CD4-positive, alpha-beta T cell treated with Interleukin-15 for 1 hour (primary cell): ENCODE data around the gene PHETA1.
"Not testable (repeated sequence)": the region's sequence is repeated elsewhere in the genome, so short reads cannot be mapped to it uniquely, and the experiment has no call there.

Source experiments
- DNase-seq: peaks from one replicate; pipeline ENCODE4 v3.0.0-alpha.2; 2020

Gene PHETA1

DNA sequence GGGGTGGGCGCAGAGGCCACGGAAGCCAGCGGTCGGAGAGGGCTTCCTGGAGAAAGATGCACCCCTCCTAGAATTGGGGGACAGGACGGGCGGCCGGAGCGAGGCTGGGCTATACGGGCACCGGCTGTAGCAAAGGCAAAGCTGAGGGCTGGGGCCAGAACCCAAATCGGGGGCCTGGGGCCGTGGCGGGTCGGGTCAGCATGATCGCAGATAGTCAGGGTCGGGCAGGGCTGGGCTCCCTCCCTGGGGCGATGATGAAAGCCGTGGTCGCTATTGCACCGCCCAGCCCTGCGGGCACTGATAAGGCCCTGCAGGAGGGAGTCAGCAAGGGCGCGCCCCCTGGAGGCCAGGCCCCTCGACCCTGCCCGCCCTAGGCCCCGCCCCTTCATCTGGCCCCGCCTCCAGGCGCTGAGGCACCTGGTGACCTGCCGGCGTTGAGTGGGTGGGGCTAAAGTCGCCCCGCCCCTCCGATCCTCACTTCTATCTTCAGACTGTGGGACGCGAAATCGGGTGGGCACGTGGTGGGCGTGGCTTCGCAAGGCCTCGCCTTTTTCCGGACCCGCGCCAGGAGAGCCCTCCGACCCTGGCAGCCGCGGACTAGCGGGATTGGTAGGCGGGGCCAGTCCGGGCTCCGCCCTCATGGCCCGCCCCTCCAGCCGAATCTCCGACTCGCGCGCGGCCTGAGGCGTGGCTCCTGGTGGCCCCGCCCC is 36.4 kb upstream of the PHETA1 start:
- peak; percentile 99 for DNase-seq

DNA sequence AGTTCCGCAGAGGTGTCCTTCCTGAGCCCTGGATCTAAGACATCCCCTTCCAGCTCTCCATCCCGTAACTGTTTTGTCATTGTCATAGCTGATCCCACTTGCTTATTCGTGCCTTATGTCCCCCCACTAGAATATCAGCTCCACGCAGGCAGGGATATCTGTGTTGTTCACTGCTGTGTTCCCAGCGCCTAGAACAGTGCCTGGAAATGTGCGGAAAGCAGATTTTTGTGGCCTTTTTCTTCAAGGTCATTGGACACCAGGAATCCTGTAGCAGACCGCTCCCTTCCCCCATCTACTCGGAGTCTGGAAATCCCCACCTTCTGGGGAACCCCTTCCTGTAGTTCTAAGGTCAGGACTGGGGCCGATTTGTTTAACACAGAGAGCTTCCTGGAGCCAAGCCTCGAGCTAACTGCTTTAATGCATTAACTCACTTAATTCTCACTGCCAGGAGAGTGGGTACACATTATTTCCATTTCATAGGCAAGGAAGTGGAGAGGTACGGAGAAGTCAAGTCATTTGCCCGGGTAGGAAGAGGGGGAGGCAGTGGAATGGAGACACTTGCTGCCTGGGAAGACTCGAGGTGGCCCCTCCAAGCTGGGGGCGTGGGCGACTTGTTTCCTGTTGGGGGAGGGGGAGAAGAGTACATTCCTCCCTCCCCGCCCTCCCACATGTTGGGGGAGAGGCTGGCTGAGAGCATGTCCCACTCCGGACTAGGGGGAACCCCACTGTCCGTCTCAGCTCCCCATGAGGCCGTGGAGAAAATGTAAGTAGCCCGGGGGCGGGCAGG is 35.7 kb upstream of the PHETA1 start:
- DNase-seq, result peak; percentile 57

DNA sequence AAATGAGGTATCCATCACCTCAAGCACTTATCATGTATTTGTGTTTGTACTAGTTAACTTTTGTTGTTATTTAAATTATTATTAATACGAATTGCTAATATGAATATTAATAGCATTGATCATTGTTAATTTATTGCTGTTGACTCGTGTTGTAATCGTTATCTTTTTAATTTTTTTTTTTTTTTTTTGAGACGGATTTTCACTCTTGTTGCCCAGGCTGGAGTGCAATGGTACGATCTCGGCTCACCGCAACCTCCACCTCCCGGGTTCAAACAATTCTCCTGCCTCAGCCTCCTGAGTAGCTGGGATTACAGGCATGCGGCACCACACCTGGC is 33.6 kb upstream of the PHETA1 start:
- DNase-seq, result not testable (repeated sequence)

DNA sequence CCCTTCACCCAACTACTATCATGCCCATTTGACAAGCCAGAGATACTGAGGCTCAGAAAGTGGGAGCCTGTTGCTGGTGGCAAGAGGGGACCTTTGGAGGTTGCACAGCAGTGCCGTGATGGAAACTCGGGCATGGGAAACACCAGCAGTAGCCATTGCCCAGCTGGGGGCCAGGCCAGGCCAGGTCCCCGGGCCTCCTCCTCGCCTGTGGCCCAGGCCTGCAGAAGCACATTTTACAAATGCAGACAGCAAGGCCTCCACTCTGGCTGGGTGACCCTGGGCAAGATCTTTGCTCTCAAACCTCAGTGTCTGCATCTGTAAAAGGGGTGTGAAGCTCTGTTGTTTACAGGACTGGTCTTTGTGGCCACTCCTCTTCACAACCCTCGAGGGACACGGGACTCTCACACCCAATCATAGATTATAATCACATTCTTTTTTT is 32.3 kb upstream of the PHETA1 start:
- DNase-seq, result no peak

DNA sequence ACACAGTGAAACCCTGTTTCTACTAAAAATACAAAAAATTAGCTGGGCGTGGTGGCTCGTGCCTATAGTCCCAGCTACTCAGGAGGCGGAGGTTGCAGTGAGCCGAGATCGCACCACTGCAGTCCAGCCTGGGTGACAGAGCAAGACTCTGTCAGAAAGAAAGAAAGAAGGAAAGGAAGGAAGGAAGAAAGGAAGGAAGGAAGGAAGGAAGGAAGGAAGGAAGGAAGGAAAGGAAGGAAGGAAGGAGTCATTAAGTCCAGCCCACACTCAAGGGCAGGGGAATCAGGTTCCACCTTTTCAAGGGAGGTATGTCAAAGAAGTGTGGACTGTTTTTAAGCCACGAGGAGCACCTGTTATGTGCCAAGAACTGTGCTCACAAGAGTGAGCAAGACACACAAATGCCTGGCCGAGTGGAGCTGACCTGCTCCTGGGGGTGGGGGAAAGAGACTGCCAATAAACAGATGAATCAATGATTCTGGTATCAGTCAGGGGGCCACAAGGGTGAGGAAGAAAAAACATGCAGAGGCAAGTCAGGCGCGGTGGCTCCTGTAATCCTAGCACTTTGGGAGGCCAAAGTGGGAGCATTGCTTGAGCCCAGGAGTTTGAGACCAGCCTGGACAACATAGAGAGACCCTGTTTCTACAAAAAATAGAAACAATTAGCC is 31.0 kb upstream of the PHETA1 start:
- DNase-seq, result not testable (repeated sequence)

DNA sequence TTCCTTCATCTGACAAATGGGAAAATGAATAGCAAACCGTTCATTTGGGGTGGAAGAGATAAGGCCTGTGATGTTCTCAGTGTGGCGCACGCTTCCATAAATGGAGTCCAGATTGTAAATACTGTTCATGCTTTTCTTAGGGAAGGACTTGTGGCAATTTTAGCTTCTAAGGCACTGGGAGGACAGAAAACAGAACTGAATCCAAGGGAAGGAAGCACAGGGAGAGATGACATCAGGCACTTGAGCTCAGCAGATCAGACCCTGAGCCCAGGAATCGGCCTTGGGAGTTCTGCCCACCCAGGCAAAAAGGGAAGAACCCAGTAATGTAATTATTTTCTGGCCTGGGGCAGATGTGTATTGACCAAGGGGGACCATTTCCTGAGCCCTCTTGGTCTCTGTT is 29.6 kb upstream of the PHETA1 start:
- no peak for DNase-seq

DNA sequence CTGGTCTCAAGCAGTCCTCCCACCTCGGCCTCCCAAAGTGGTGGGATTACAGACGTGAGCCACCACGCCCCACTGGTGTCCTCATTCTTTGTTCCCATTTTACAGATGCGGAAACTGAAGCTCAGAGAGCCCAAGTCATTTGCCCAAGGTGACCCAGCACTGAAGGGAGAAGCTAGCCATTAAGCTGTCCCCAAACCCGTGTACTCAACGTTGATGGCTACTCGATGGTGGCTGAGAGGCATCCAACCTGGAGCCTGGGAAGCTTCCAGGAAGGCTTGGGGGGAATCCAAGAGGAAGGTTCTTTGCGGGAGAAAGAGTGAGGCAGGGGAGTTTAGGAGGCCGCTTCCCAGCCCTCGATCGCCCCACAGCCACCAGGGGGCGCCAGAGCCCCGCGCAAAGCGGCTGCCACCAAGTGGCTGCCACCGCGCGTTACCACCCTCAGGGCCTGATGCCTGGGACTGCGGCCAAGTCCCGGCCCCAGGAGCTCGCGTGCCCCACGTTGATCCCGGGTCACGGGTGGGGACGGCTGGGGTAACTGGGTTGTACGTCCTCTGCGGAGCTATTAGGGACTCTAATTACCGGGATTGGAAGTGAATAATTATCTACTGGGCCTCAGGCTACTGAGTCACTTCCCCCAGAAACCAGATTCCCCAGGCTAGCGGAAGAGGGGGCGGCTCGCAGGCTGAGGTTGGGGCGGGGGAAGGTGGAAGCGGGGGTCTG is 28.0 kb upstream of the PHETA1 start:
- peak; percentile 84 for DNase-seq

DNA sequence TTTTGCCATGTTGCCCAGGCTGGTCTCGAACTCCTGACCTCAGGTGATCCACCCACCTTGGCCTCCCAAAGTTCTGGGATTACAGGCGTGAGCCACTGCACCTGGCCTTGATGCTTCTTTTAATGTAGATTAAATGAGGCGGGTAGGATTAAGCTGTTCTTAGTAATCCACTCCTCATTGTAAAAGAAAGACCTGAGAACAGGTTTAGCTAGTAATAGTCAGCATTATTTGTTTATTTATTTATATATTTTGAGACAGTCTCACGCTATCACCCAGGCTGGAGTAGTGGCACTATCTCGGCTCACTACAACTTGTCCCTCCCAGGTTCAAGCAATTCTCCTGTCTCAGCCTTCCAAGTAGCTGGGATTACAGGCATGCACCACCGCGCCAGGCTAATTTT is 27.4 kb upstream of the PHETA1 start:
- not testable (repeated sequence) for DNase-seq

DNA sequence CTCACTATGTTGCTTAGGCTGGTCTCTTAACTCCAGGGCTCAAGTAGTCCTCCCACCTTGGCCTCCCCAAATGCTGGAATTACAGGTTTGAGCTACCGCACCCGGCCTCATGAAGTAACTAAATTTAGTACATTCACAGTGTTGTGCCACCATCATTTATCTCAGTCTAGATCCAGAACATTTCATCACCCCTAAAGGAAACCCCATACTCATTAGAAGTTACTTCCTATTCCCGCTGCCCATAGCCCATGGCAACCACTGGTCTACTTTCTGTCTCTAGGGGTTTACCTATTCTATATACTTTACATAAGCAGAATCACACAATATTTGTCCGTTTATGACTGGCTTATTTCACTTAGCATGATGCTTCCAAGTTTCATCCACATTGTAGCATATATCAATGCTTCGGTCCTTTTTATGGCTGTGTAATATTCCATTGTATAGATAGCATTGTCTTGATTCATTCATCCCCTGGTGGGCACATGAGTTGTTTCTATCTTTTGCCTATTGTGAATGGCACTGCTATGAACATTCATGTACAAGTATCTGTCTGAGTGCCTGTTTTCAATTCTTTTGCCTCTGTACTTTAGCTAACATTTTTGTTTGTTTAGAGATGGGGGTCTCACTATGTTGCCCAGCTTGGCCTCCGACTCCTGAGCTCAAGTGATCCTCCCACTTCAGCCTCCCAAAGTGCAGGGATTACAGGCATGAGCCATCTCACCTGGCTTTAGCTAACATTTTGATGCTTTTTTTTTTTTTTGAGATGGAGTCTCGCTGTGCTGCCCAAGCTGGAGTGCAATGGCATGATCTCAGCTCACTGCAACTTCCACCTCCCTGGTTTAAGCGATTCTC is 26.7 kb upstream of the PHETA1 start:
- DNase-seq, result no peak

DNA sequence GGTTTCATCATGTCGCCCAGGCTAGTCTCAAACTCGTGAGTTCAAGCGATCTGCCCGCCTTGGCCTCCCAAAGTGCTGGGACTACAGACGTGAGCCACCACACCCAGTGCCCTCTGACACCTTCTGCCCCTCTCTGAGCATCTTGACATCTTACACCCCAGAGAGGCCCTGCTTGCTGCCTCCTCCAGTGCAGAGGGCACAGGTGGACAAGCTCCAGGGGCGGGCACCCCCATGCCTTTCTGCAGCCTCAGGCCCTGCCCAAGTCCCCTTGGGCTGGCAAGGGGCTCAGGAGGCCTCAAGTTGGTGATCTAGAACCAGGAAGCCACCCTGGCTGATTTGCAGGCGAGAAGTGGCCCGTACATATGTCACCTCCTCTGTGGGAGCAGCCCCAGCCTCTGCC is 25.6 kb upstream of the PHETA1 start:
- DNase-seq, result no peak

DNA sequence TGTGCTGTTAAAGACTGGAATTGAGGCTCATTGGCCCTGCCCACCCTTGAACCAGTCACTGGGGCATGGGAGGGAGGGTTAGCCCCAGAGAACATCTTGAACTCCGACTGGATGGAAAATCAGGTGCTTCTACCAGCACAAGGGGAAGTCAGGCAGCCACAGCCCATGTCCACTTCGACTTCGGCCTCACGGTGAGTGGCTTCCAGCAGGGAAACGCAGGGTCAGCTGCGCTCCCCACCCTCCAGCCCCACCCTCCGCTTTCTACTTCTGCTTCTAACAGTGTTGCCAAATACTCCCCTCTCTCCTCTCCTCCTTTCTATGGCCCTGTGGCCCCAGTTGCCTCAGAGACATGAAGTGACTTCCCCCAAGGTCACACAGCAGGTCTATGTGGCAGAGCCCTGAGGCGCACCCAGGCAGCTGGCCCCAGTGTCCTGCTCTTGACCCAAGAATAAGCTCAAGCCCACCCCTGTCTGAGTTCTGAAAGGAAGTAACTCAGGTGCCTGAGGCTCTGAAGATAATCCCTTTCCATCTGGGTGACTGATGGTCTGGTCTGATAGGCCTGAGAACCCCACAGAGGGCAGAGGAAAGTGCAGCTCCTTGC is 24.9 kb upstream of the PHETA1 start:
- peak; percentile 74 for DNase-seq

DNA sequence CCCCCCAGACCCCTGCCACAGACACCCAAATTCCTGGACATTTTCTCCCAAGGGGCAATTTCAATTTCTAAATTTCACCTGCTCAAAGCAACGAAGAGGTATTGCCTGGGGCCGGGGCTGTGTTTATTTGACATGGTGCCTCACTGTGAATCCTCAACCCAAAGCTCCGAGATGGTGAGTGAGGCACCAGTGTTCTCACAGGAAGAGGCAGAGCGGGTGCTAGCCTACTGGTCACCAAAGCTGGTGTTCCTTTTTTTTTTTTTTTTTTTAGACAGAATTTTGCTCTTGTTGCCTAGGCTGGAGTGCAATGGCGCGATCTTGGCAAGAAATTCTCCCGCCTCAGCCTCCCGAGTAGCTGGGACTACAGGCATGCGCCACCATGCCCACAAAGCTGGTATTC is 22.0 kb upstream of the PHETA1 start:
- DNase-seq, result no peak

DNA sequence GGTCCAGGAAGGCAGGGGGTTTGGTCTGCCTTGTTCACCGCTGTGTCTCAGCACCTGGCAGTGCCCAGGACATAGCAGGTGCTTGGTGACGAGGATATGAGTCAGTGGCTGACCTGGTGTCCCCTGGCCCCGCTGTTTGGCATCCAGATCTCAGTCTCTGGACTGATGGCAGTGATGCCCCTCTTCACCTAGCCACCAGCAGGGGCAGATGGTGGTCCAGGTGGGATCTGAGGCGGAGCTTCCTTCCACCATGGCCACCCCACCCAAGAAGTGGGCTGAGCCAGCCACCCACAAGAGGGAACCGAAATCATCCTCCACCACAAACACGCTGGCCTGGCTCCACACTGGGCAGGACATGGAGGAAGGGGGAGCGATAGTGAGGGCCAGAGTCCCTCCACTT is 20.7 kb upstream of the PHETA1 start:
- no peak for DNase-seq

DNA sequence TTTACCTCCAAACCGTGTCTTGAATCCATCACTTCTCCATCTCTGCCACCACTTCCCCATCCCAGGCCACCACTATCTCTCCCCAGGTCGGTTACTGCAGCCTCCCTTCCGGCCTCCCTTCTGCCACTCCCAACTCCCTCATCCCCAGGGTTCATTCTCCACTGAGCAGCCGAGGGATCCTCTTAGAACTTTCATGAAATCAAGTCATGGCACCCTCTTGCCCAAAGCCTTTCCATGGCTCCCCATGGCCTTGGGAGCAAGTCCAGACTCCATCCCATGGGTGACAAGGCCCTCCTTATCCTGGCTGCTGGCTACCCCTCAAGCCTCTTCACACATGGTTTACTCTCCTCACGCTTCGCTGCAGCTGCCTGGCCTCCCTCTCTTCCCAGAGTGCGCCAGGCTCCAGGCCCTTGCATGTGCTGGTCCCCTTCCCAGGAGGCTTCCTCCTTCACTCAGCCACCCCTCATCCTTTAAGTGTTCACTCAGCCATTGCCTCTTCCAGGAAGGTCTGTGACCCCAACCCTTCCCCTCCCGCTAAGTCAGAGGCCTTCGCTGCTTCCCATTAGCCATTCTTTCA is 18.9 kb upstream of the PHETA1 start:
- no peak for DNase-seq

DNA sequence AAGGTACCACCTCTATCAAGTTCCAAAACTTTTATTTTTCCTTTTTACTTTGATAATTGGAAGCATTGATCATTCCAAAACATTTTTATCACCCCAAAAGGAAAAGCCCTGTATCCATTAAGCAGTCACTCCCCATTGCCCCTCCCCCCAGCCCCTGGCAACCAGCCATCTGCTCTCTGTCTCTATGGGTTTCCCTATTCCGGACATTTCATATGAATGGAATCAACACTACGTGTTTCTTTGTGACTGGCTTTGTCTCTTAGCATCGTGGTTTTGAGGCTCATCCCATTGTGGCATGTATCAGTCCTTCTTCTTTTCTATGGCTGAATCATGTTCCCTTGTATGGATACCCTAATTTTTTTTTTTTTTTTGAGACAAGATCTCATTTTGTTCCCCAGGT is 18.0 kb upstream of the PHETA1 start:
- DNase-seq, result no peak

DNA sequence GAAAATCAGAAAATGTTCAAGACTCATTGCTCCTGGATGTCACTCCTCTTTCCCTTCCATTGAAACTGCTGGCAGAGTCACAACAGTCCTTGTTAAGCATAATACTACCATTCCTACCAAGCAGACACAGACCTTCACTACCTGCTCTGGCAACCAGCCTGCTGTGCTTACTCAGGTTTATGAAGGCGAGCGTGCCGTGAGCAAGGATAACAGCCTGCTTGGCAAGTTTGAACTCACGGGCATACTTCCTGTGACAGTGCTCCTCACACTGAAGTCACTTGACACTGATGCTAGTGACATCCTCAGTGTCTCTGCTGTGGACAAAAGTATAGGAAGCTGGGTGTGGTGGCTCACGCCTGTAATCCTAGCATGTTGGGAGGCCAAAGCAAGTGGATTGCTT is 15.7 kb upstream of the PHETA1 start:
- no peak for DNase-seq

DNA sequence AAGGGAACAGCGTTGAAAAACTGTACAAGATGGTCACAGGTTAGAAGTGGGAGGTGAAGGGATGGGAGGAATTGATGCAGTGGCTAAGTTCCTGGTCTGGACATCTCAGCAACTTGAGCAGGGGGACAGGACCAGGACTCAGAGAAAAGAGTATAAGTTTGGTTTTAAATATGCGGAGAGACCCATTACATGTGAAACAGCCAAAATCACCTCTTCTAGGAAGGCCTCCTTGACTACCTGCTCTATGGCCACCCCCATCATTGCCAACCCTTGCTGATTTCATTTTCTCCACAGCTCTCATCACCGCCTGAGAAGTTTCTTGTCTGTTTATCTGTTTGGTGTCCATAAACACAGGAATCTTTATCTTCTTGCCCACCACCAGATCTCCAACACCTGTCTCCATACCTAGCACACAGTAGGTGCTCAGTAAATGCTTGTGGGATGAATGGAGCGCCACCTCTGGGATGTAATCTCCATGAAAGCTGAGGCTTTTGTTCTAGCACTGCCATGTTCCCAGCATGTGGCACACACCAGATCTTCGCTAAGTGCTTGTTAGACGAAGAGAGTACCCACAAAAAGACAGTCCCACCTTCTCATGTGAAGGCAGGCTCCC is 11.2 kb upstream of the PHETA1 start:
- DNase-seq, result no peak

DNA sequence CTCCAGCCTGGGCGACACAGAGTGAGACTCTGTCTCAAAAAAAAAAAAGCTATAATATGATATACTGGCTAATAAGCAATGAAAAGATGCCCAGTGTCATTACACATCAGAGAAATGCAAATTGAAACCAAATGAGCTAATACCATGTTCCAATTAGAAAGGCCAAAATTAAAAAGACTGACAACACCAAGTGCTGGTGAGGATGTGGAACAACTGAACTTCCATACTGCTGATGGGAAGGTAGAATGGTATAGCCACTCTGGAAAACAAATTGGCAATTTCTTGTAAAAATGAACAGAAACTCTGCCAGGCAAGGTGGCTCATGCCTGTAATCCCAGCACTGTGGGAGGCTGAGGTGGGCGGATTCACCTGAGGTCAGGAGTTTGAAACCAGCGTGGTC is 8.5 kb upstream of the PHETA1 start:
- DNase-seq, result no peak

DNA sequence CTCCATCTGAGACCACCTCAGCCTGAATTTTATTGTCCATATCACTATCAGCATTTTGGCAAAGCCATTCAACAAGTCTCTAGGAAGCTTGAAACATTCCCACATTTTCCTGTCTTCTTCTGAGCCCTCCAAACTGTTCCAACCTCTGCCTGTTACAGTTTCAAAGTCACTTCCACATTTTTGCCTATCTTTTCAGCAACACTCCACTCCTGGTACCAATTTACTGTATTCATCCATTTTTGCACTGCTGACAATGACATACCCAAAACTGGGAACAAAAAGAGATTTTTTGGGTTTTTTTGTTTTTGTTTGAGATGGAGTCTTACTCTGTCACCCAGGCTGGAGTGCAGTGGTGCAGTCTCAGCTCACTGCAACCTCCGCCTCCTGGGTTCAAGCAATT is 4.3 kb upstream of the PHETA1 start:
- not testable (repeated sequence) for DNase-seq

DNA sequence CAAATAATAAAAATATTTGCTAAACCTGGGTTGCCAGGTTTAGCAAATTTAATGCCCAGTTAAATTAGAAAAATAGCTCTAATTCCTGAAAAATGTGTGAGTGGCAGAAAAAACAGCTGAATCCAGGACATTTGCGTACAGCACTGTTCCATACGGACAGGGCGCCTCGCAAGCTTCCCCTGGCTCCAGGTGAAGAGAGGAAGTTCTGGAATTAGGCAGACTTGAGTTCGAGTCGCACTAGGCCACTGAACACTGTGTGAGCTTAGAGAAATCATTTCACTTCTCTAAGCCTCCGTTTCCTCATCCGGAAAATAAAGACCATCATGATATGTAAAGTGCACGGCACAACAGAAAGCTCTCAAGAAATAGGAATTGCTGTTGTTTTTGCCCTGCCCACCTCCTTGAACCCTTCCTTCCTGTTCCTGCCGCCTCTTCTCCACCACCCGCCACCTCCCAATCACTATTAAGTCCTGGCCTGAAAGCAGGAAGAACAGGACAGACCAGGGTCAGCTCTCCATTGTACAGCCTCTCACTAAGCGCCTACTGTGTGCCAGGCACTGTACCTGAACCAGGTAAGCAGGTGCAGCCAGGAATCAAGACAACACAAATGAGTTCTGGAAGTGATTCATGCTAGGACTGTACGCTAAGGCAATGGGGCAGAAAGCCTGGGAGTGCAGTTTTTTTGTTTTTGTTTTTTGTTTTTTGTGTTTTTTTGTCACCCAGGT is 763 bp upstream of the PHETA1 start:
- no peak for DNase-seq
